ENCODE measurements around the gene MPND. TPM values are rescaled to one million over a fixed set of nuclear protein-coding genes. Genes with fewer than 3 reads are reported as not detected.

Gene MPND
- total RNA-seq, 4 donors from 2014 or later, result 2.7 to 3.1 (median 3.0) TPM

DNA sequence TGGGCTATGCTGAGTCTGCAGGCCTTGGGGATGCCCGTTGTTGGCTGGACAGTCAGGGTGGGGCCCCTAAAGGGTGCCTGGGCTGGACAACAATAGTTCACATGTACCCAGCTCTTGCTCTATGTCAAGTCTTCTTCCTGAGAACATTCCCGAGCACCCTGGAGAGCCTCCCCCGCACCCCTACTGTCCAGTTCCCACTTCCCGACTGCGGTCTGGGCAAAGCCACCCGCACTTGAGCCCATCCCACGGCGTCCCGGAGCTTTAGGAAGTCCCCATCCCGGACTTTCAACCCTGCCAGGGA, 1.1 kb upstream of the MPND start:
- TF ChIP-seq, protein P1, sequence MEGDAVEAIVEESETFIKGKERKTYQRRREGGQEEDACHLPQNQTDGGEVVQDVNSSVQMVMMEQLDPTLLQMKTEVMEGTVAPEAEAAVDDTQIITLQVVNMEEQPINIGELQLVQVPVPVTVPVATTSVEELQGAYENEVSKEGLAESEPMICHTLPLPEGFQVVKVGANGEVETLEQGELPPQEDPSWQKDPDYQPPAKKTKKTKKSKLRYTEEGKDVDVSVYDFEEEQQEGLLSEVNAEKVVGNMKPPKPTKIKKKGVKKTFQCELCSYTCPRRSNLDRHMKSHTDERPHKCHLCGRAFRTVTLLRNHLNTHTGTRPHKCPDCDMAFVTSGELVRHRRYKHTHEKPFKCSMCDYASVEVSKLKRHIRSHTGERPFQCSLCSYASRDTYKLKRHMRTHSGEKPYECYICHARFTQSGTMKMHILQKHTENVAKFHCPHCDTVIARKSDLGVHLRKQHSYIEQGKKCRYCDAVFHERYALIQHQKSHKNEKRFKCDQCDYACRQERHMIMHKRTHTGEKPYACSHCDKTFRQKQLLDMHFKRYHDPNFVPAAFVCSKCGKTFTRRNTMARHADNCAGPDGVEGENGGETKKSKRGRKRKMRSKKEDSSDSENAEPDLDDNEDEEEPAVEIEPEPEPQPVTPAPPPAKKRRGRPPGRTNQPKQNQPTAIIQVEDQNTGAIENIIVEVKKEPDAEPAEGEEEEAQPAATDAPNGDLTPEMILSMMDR (IDR thresholded peaks at IDR 0.05 in 4 of 5, conservative IDR thresholded peaks at IDR 0.05 in 1 of 5), result no peak
- TF ChIP-seq POLR2A (IDR thresholded peaks at IDR 0.05), result no peak
- ATAC-seq, result peak in 1 of 2 donors; percentile 15

DNA sequence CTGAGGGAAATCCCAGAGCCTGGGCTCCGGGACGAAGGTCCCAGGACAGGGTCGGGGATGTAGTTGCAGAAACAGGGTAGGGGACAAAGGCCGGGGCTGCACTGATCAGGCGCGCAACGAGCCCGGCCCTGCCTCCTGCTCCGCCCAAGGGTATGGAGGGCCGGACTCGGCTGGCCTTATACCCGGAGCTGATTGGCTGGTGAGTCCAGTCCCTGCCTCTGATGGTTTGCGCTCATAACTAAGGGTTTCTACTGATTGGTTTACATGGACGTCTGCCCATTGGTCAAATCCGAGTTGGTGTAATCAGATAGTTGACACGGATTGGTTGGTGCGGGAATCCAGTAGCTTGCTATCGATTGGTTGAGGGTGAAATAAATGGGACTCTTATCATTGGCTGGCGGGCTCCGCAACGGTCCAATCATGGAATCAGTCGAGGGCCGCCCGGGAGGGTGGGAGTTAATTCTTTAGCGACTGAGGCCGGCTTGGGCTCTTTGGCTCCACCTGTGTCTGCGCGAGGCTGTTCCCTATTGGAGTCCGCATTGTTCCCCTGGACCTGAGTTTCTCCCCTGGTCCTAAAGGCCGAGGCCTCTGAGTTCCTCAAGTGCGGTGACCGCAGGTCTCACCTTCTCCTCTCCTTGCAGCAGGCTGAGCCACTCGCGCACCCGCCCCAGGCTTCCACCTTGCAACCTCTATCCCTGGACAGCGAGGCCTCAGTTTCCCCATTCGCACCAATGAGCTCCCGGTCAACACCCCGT, 570 bp upstream of the MPND start:
- TF ChIP-seq, protein P1 (IDR thresholded peaks at IDR 0.05 in 4 of 5, conservative IDR thresholded peaks at IDR 0.05 in 1 of 5), result peak in 1 of 5 experiments; percentile 16
- peak; percentile 73 to 85 for TF ChIP-seq POLR2A (IDR thresholded peaks at IDR 0.05)
- Histone ChIP-seq H3K27me3 (no peaks in the 10 kb centered on the region), H3K9me3 (no peaks in the 10 kb centered on the region), H3K36me3 (no peaks in the 10 kb centered on the region), H3K4me3 (peak overlapping the region; percentile 64 to 78 (median 68)), H3K4me1 (peaks cover 10 to 20% of the 10 kb centered on the region in 2 donors), H3K27ac (peak overlapping the region; percentile 89 to 96 (median 94))
- intact Hi-C loops (cut with DNase I; ENCODE audit: low total_unique reads), result loop anchor here (1.0 to 10.0 kb wide), 8 partner anchors 14 to 1448 kb away; partner anchors contain the start of genes DUS3L, EEF2, SH3GL1 and UBXN6
- peak; percentile 97 to 98 for ATAC-seq
- DNase-seq, result peak; percentile 98 to 99
- in situ Hi-C loops (cut with MboI; ENCODE audit: low sequenced_read_pairs in 4 of 4), result no loop called here

More for the DNA sequence above, 1.1 kb upstream of the MPND start:
- intact Hi-C loops (cut with DNase I; ENCODE audit: low total_unique reads) (loop anchor here (1.0 to 10.0 kb wide), 7 partner anchors 14 to 1449 kb away; partner anchors contain the start of genes DUS3L, EEF2, SH3GL1 and UBXN6), in situ Hi-C loops (cut with MboI; ENCODE audit: low sequenced_read_pairs in 4 of 4) (no loop called here)
- no peaks in the 10 kb centered on the region for H3K36me3 ChIP-seq
- H3K4me3 ChIP-seq, result peak overlapping the region; percentile 64 to 78 (median 68)
- no peak for DNase-seq
- peak overlapping the region; percentile 88 to 96 (median 94) for H3K27ac ChIP-seq
- H3K27me3 ChIP-seq, result no peaks in the 10 kb centered on the region
- H3K4me1 ChIP-seq, result peaks cover 10 to 20% of the 10 kb centered on the region in 2 donors
- H3K9me3 ChIP-seq, result no peaks in the 10 kb centered on the region

DNA sequence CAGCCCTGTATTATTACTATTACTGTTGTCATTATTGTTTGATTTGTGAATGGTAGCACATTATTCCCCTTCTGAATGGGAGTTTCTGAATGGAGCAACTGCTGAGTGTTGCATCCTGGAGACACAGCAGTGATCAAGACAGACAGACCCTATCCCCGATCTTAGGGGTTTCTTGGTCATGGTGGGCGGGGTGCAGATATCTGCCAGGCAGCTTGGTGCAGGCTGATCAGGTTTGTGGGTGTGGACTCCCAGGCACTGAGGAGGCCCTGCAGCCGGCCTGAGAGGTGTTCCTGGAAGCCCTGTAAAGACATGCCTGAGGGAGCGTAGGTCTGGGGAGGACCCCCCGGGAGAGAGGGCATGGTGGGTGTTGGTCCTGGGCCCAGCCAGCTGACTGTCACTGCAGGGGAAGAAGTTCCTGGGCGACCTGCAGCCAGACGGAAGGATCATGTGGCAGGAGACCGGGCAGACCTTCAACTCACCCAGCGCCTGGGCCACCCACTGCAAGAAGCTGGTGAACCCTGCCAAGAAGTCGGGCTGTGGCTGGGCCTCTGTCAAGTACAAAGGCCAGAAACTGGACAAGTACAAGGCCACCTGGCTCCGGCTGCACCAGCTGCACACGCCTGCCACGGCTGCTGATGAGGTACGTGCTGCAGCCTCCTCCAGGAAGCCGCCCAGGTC, 2.1 kb downstream of the MPND start:
- H3K36me3 ChIP-seq, result no peaks in the 10 kb centered on the region
- peaks cover 10 to 16% of the 10 kb centered on the region in 2 donors for H3K4me1 ChIP-seq
- no peak overlapping the region for H3K27ac ChIP-seq
- no peaks in the 10 kb centered on the region for H3K9me3 ChIP-seq
- ATAC-seq (no peak), DNase-seq (peak in 1 of 2 donors; percentile 59)
- intact Hi-C loops (cut with DNase I; ENCODE audit: low total_unique reads) (loop anchor here (10.0 kb wide), 2 partner anchors 109 to 361 kb away; partner anchors contain the start of genes EEF2 and UBXN6), in situ Hi-C loops (cut with MboI; ENCODE audit: low sequenced_read_pairs in 4 of 4) (no loop called here)
- no peaks in the 10 kb centered on the region for H3K27me3 ChIP-seq
- H3K4me3 ChIP-seq, result no peak overlapping the region
- TF ChIP-seq, protein P1 (IDR thresholded peaks at IDR 0.05 in 4 of 5, conservative IDR thresholded peaks at IDR 0.05 in 1 of 5), result no peak
- TF ChIP-seq POLR2A (IDR thresholded peaks at IDR 0.05), result no peak

DNA sequence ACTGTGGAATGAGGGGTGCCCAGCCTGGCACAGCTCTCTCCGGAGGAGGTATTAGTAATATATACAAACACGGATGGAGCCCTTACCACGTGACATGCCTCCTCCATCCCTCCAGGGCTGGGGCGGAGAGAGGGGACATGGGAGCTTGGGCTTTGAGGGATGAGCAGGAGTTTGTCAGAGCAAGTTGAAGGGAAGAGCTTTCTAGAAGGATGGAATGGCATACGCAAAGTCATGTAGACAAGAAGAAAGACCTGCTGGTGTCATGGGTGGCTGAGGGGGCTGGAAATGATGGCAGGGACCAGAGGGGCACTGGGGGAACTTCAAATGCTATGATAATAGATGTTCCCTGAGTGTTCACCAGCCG, 2.6 kb downstream of the MPND start:
- no peaks in the 10 kb centered on the region for H3K27me3 ChIP-seq
- no peak for DNase-seq
- H3K4me1 ChIP-seq, result peaks cover 10 to 16% of the 10 kb centered on the region in 2 donors
- TF ChIP-seq, protein P1 (IDR thresholded peaks at IDR 0.05 in 4 of 5, conservative IDR thresholded peaks at IDR 0.05 in 1 of 5), result no peak
- TF ChIP-seq POLR2A (IDR thresholded peaks at IDR 0.05), result no peak
- in situ Hi-C loops (cut with MboI; ENCODE audit: low sequenced_read_pairs in 4 of 4) (no loop called here), intact Hi-C loops (cut with DNase I; ENCODE audit: low total_unique reads) (loop anchor here (10.0 kb wide), 2 partner anchors 109 to 361 kb away; partner anchors contain the start of genes EEF2 and UBXN6)
- no peak overlapping the region for H3K4me3 ChIP-seq
- no peak for ATAC-seq
- no peaks in the 10 kb centered on the region for H3K9me3 ChIP-seq
- no peak overlapping the region for H3K27ac ChIP-seq
- no peaks in the 10 kb centered on the region for H3K36me3 ChIP-seq
